ENCODE results near the gene COPRS.

COPRS gene

GRCh38 chr17:31902693-31903092 is 43.6 kb upstream of the COPRS start:
- H3K27me3 ChIP-seq (ENCODE audit: control insufficient read depth in 3 of 3, insufficient read depth in 3 of 3, low read depth in 1 of 3, low read length in 3 of 3): peaks cover 0 to 6% (median 0%) of the 10 kb centered on the region in 3 experiments
- no peak overlapping the region for H3K4ac ChIP-seq (ENCODE audit: low read length)
- H2BK5ac ChIP-seq (ENCODE audit: low read length): no peak overlapping the region
- H3K18ac ChIP-seq (ENCODE audit: low read length): no peak overlapping the region
- H2BK12ac ChIP-seq (ENCODE audit: low read length): no peak overlapping the region
- no peak overlapping the region for H3K23ac ChIP-seq (ENCODE audit: low read depth, low read length, poor library complexity)
- H3K79me1 ChIP-seq (ENCODE audit: low read depth, low read length): peaks cover 3% of the 10 kb centered on the region
- H2AK5ac ChIP-seq (ENCODE audit: low read depth, low read length): no peak overlapping the region
- peaks cover 10 to 21% of the 10 kb centered on the region in 2 donors for H3K36me3 ChIP-seq (replicated peaks in 1 of 2; ENCODE audit: control insufficient read depth in 2 of 2, insufficient read depth in 2 of 2, low read length in 2 of 2)
- H2AFZ ChIP-seq (ENCODE audit: low read length): peak overlapping the region; percentile 57
- H3K4me2 ChIP-seq (ENCODE audit: insufficient read depth, low read length, poor library complexity, severe bottlenecking): no peak overlapping the region
- DNase-seq (ENCODE audit: low spot score): no peak
- H3K27ac ChIP-seq (replicated peaks; ENCODE audit: low read length): no peak overlapping the region
- peaks cover 1 to 3% of the 10 kb centered on the region in 2 donors for H3K4me1 ChIP-seq (ENCODE audit: control insufficient read depth in 2 of 2, insufficient read depth in 1 of 2, low read depth in 1 of 2, low read length in 2 of 2)
- no peak overlapping the region for H2BK15ac ChIP-seq (ENCODE audit: low read length)
- no peak overlapping the region for H2BK120ac ChIP-seq (ENCODE audit: low read depth, low read length)
- no peak overlapping the region for H4K8ac ChIP-seq (ENCODE audit: low read depth, low read length)
- H3K14ac ChIP-seq (ENCODE audit: low read length): no peak overlapping the region
- no peak overlapping the region for H4K91ac ChIP-seq (ENCODE audit: low read depth, low read length, poor library complexity)
- H3K4me3 ChIP-seq (ENCODE audit: low read length in 2 of 2): no peak overlapping the region
- no peaks in the 10 kb centered on the region for H3K9me3 ChIP-seq (replicated peaks in 1 of 2; ENCODE audit: control insufficient read depth in 2 of 2, insufficient read depth in 1 of 2, low read depth in 1 of 2, low read length in 2 of 2)
- no peak overlapping the region for H3K9ac ChIP-seq (ENCODE audit: low read depth, low read length, poor library complexity)
- WGBS, 2 donors (ENCODE audit: extremely low coverage in 2 of 2, insufficient read length in 2 of 2, insufficient replicate concordance in 1 of 2): no CpG with 5 or more reads among the region's 2 CpGs

DNA sequence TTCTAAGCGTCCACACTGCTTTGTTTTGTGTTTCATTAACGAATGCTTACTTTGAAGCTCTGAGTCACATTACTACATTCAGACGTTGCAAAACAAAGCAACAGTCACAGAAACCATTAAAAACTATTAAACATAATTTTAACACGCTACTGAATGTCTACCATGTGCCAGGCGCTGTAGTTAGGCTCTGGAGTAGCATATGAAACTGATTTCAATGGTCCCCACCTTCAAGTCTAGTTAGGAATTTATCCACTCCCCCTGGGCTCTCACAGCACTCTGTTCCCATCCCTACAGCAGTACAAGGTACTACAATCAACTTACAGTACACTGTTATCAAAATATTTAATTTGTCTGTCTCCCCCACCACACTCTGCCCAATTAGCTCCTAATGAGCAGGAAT is 41.8 kb upstream of the COPRS start:
- no peak overlapping the region for H3K18ac ChIP-seq (ENCODE audit: low read length)
- no peaks in the 10 kb centered on the region for H3K9me3 ChIP-seq (replicated peaks in 1 of 2; ENCODE audit: control insufficient read depth in 2 of 2, insufficient read depth in 1 of 2, low read depth in 1 of 2, low read length in 2 of 2)
- H3K4ac ChIP-seq (ENCODE audit: low read length): no peak overlapping the region
- H3K4me2 ChIP-seq (ENCODE audit: insufficient read depth, low read length, poor library complexity, severe bottlenecking): peak overlapping the region; percentile 65
- H3K9ac ChIP-seq (ENCODE audit: low read depth, low read length, poor library complexity): no peak overlapping the region
- H3K14ac ChIP-seq (ENCODE audit: low read length): no peak overlapping the region
- no peak overlapping the region for H2AK5ac ChIP-seq (ENCODE audit: low read depth, low read length)
- H4K8ac ChIP-seq (ENCODE audit: low read depth, low read length): no peak overlapping the region
- H3K27me3 ChIP-seq (ENCODE audit: control insufficient read depth in 3 of 3, insufficient read depth in 3 of 3, low read depth in 1 of 3, low read length in 3 of 3): no peaks in the 10 kb centered on the region
- H2BK5ac ChIP-seq (ENCODE audit: low read length): no peak overlapping the region
- peaks cover 10 to 39% of the 10 kb centered on the region in 2 donors for H3K36me3 ChIP-seq (replicated peaks in 1 of 2; ENCODE audit: control insufficient read depth in 2 of 2, insufficient read depth in 2 of 2, low read length in 2 of 2)
- H4K91ac ChIP-seq (ENCODE audit: low read depth, low read length, poor library complexity): no peak overlapping the region
- H2BK15ac ChIP-seq (ENCODE audit: low read length): no peak overlapping the region
- peaks cover 3% of the 10 kb centered on the region for H3K79me1 ChIP-seq (ENCODE audit: low read depth, low read length)
- no peak for DNase-seq (ENCODE audit: low spot score)
- H3K4me1 ChIP-seq (ENCODE audit: control insufficient read depth in 2 of 2, insufficient read depth in 1 of 2, low read depth in 1 of 2, low read length in 2 of 2): peaks cover 1 to 3% of the 10 kb centered on the region in 2 donors
- peak overlapping the region; percentile 55 to 89 for H3K4me3 ChIP-seq (ENCODE audit: low read length in 2 of 2)
- H2BK12ac ChIP-seq (ENCODE audit: low read length): no peak overlapping the region
- H2AFZ ChIP-seq (ENCODE audit: low read length): peak overlapping the region; percentile 74
- no peak overlapping the region for H3K27ac ChIP-seq (replicated peaks; ENCODE audit: low read length)
- H3K23ac ChIP-seq (ENCODE audit: low read depth, low read length, poor library complexity): no peak overlapping the region
- no peak overlapping the region for H2BK120ac ChIP-seq (ENCODE audit: low read depth, low read length)
- no CpG with 5 or more reads among the region's 5 CpGs for WGBS, 2 donors (ENCODE audit: extremely low coverage in 2 of 2, insufficient read length in 2 of 2, insufficient replicate concordance in 1 of 2)

DNA sequence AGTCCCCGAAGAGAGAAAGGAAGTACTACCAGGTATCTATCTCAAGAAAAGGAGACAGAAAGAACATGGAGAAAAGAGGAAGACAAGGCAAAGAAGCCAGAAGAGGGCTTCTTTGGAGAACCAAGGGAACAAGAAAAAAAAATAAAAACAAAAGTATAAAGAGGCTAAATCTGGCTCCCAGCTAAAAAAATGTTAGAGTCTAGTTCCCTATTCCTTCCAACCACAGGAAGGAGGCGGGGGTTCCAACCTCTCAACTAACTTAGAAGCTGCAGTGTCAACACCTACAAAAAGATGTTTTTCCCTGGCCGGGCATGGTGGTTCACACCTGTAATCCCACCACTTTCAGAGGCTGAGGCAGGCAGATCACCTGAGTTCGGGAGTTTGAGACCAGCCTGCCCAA is 29.1 kb upstream of the COPRS start:
- Histone ChIP-seq H2BK15ac (ENCODE audit: low read length) (no peak overlapping the region), H3K18ac (ENCODE audit: low read length) (no peak overlapping the region), H3K4me2 (ENCODE audit: insufficient read depth, low read length, poor library complexity, severe bottlenecking) (no peak overlapping the region), H3K9me3 (replicated peaks in 1 of 2; ENCODE audit: control insufficient read depth in 2 of 2, insufficient read depth in 1 of 2, low read depth in 1 of 2, low read length in 2 of 2) (no peaks in the 10 kb centered on the region), H3K14ac (ENCODE audit: low read length) (no peak overlapping the region), H4K91ac (ENCODE audit: low read depth, low read length, poor library complexity) (no peak overlapping the region), H3K4ac (ENCODE audit: low read length) (no peak overlapping the region), H3K79me1 (ENCODE audit: low read depth, low read length) (no peaks in the 10 kb centered on the region), H2AK5ac (ENCODE audit: low read depth, low read length) (no peak overlapping the region), H2BK120ac (ENCODE audit: low read depth, low read length) (no peak overlapping the region), H2BK5ac (ENCODE audit: low read length) (no peak overlapping the region), H3K27me3 (ENCODE audit: control insufficient read depth in 3 of 3, insufficient read depth in 3 of 3, low read depth in 1 of 3, low read length in 3 of 3) (no peaks in the 10 kb centered on the region), H3K36me3 (replicated peaks in 1 of 2; ENCODE audit: control insufficient read depth in 2 of 2, insufficient read depth in 2 of 2, low read length in 2 of 2) (peaks cover 16 to 94% of the 10 kb centered on the region in 2 donors), H3K27ac (replicated peaks; ENCODE audit: low read length) (no peak overlapping the region), H3K23ac (ENCODE audit: low read depth, low read length, poor library complexity) (no peak overlapping the region), H3K4me3 (ENCODE audit: low read length in 2 of 2) (no peak overlapping the region), H2AFZ (ENCODE audit: low read length) (no peak overlapping the region), H4K8ac (ENCODE audit: low read depth, low read length) (no peak overlapping the region), H2BK12ac (ENCODE audit: low read length) (no peak overlapping the region), H3K9ac (ENCODE audit: low read depth, low read length, poor library complexity) (no peak overlapping the region), H3K4me1 (ENCODE audit: control insufficient read depth in 2 of 2, insufficient read depth in 1 of 2, low read depth in 1 of 2, low read length in 2 of 2) (no peaks in the 10 kb centered on the region)
- DNase-seq (ENCODE audit: low spot score): no peak
- no CpG with 5 or more reads among the region's 4 CpGs for WGBS, 2 donors (ENCODE audit: extremely low coverage in 2 of 2, insufficient read length in 2 of 2, insufficient replicate concordance in 1 of 2)

DNA sequence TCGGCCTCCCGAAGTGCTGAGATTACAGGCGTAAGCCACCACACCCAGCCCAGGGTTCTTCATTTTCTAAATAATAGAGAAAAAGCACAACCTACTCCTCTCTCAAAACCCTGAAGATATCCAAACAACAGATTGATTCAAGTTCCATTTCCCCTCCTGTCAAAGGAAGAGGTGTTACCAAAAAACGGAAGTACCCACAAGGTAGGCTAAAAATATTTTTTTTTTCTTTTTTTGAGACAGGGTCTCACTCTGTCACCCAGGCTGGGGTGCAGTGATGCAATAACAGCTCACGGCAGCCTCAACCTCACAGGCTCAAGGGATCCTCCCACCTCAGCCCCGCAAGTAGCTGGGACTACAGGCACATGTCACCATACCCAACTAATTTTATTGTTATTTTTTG is 23.5 kb upstream of the COPRS start:
- no CpG with 5 or more reads among the region's 6 CpGs for WGBS, 2 donors (ENCODE audit: extremely low coverage in 2 of 2, insufficient read length in 2 of 2, insufficient replicate concordance in 1 of 2)
- Histone ChIP-seq H3K23ac (ENCODE audit: low read depth, low read length, poor library complexity) (no peak overlapping the region), H3K27ac (replicated peaks; ENCODE audit: low read length) (no peak overlapping the region), H3K36me3 (replicated peaks in 1 of 2; ENCODE audit: control insufficient read depth in 2 of 2, insufficient read depth in 2 of 2, low read length in 2 of 2) (peaks cover 20 to 93% of the 10 kb centered on the region in 2 donors), H3K9me3 (replicated peaks in 1 of 2; ENCODE audit: control insufficient read depth in 2 of 2, insufficient read depth in 1 of 2, low read depth in 1 of 2, low read length in 2 of 2) (no peaks in the 10 kb centered on the region), H2BK5ac (ENCODE audit: low read length) (no peak overlapping the region), H3K14ac (ENCODE audit: low read length) (no peak overlapping the region), H3K9ac (ENCODE audit: low read depth, low read length, poor library complexity) (no peak overlapping the region), H2BK120ac (ENCODE audit: low read depth, low read length) (no peak overlapping the region), H3K4me1 (ENCODE audit: control insufficient read depth in 2 of 2, insufficient read depth in 1 of 2, low read depth in 1 of 2, low read length in 2 of 2) (peaks cover 0 to 8% of the 10 kb centered on the region in 2 donors), H2BK12ac (ENCODE audit: low read length) (no peak overlapping the region), H4K91ac (ENCODE audit: low read depth, low read length, poor library complexity) (no peak overlapping the region), H3K4me3 (ENCODE audit: low read length in 2 of 2) (no peak overlapping the region), H3K4ac (ENCODE audit: low read length) (no peak overlapping the region), H2AFZ (ENCODE audit: low read length) (no peak overlapping the region), H2BK15ac (ENCODE audit: low read length) (no peak overlapping the region), H3K4me2 (ENCODE audit: insufficient read depth, low read length, poor library complexity, severe bottlenecking) (no peak overlapping the region), H3K79me1 (ENCODE audit: low read depth, low read length) (no peaks in the 10 kb centered on the region), H3K27me3 (ENCODE audit: control insufficient read depth in 3 of 3, insufficient read depth in 3 of 3, low read depth in 1 of 3, low read length in 3 of 3) (no peaks in the 10 kb centered on the region), H4K8ac (ENCODE audit: low read depth, low read length) (no peak overlapping the region), H3K18ac (ENCODE audit: low read length) (no peak overlapping the region), H2AK5ac (ENCODE audit: low read depth, low read length) (no peak overlapping the region)
- DNase-seq (ENCODE audit: low spot score): no peak

Data from neuronal stem cell (in vitro differentiated cells).